NCI-H1105 (cell line): ENCODE results near the gene STEAP2.

Experiments
- DNase-seq: peaks from one replicate; lab custom pipeline; 2025; lab: John Stamatoyannopoulos, UW

STEAP2 gene

GRCh38 chr7:90192876-90193750, 18.4 kb upstream of the STEAP2 start:
- no peak for DNase-seq

GRCh38 chr7:90194911-90195809, 16.4 kb upstream of the STEAP2 start:
- DNase-seq, result no peak

GRCh38 chr7:90201500-90202195, 9.9 kb upstream of the STEAP2 start:
- DNase-seq, result no peak

DNA sequence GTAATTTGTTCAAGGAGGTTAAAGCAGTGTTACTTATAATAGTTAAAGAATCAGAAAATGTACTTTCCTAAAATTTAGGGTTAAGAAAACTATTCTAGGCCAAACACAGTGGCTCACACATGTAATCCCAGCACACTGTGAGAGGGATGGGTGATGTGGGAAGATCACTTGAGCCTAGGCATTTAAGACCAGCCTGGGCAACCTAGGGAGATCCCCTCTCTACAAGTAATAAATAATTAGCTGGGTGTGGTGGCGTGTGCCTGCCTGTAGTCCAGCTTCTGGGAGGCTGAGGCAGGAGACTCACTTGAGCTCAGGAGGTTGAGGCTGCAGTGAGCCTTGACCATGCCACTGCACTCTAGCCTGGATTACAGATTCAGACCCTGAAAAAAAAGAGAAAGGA, 3.6 kb upstream of the STEAP2 start:
- no peak for DNase-seq

- no peak for DNase-seq
Measured at GRCh38 chr7:90209776-90210175, 1.8 kb upstream of the STEAP2 start.

- no peak for DNase-seq
Measured at GRCh38 chr7:90210475-90210874, 1.1 kb upstream of the STEAP2 start.

GRCh38 chr7:90210981-90211380, 559 bp upstream of the STEAP2 start:
- DNase-seq, result no peak

DNA sequence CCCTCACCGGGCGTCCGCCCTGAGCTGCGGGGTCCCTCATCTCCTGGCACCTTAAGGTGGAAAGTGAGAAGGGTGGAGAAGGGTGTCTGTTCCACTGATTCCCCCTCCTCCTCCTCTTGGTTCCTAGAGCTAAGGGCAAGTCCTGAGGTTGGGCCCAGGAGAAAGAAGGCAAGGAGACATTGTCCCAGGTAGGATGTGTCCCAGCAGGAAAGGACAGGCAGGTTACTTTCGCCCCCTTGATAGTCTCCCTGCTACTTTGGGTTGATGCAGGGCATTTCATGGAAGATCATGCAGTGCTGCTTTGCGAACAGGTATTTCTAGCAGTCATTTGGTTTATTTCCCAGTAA, 582 bp downstream of the STEAP2 start:
- no peak for DNase-seq

- DNase-seq, result no peak
Measured at GRCh38 chr7:90213521-90213920, 2.0 kb downstream of the STEAP2 start.

DNA sequence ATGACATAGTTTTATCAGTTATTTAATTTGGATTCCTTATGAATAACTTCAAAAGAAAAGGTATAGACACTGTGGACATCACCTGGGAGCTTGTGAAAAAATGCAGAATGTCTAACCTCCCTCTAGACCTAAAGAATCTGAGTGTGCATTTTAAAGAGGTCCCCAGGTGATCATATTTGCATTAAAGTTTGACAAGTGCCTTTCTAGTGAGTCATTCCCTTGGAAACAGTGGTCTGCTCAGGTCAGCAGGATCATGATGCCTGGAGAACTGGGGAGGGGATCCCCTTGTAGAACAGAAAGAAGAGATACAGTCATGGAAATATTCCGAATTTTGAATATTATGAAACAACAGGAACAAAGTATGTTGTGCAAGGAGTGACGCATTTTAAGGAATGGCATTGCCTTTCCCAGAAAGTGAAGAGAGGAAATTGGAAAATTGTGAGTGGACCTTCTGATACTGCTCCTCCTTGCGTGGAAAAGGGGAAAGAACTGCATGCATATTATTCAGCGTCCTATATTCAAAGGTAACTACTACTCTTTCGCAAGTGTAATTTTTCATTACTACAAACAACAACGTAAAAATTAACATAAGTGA, 4.6 kb downstream of the STEAP2 start:
- no peak for DNase-seq

GRCh38 chr7:90216771-90217170, 5.2 kb downstream of the STEAP2 start:
- no peak for DNase-seq

DNA sequence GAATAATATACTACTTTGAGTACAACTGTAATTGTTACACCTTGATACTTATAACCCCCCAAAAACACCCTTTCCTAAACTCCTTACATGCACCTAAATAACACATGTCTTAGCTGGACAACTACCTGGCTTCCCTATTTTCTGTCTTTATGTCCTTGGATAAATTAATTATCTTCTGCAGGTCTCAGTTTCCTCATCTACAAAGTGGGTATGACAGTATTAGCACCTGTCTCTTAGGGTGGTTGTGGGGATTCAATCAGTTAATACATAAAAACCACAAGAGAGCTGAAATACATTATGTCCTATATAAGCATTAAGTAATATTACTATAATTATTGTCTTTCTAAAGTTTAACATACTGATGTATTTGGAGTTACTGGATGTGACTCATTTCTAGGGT, 10.8 kb downstream of the STEAP2 start:
- no peak for DNase-seq

DNA sequence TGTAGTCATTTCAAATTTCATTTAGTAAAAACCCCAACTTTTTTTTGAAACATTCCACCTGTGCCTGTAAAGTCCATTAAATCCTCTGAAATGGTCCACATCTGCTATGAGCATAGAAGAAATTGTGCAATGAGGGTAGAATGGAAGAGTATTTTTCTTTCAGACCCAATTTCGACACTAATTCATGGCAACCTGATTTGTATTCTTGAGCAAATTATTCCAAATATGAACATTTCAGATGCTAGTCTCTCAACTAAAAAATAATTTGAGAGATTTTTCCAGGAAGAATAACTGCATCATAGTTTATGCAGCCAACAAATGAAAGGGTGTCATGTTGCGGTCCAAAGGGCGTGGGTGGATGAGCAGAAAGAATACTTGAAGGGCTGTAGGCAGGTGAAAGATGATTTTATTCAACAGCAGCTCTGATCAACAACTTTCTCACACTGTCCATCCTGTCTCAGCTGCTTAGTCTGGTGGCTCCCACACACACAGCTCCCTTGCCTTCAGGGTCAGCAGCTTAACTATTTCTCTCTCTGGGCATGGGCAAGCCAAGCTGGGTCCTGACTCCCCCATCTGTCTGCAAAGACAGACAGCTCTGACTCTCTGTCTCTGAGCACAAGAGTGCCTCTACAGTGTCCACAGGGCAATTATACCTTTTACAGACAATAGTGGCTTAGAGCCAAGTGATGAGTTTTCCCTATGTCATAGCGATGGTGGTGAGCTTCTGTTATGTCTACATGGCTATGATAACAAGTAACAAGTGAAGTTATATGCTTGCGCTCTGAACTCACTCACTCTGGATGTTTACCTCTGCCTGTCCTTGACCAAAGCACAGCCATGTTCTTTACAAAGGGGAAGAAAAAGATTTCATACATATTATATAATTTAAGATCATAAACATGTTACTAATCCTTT, 11.5 kb downstream of the STEAP2 start:
- DNase-seq, result no peak

DNA sequence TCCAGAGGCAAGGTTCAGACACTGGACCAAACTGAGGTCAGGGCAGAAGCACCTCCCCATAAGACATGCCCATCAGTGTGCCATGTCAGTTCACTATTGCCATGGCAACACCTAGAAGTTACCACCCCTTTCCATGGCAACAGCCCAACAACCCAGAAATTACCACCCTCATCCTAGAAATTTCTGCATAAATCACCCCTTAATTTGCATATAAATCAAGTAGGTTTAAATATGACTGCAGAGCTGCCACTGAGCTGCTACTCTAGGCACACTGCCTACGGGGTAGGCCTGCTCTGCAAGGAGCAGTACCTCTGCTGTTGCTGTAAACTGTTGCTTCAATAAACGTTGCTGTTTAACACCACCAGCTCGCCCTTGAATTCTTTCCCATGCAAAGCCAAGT, 12.7 kb downstream of the STEAP2 start:
- no peak for DNase-seq

DNA sequence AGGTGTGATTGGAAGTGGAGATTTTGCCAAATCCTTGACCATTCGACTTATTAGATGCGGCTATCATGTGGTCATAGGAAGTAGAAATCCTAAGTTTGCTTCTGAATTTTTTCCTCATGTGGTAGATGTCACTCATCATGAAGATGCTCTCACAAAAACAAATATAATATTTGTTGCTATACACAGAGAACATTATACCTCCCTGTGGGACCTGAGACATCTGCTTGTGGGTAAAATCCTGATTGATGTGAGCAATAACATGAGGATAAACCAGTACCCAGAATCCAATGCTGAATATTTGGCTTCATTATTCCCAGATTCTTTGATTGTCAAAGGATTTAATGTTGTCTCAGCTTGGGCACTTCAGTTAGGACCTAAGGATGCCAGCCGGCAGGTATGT, 13.6 kb downstream of the STEAP2 start:
- no peak for DNase-seq

DNA sequence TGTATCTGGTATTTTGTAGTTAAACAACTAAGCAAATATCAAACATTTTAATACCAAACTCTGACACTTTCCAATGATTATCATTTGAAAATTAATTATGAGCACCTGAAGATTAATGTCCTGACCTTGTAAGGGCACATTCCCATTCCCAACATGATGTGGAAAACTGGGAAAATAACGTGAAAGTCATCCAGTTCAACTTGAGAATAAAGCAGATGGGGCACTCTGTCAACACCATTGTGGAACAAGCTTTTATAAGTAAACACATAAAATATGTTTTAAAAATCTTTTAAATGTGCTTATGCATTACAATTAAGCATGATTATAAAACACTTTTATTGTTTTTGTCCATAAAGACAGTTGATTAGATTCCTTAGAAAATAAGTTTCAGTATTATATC, 14.1 kb downstream of the STEAP2 start:
- no peak for DNase-seq

DNA sequence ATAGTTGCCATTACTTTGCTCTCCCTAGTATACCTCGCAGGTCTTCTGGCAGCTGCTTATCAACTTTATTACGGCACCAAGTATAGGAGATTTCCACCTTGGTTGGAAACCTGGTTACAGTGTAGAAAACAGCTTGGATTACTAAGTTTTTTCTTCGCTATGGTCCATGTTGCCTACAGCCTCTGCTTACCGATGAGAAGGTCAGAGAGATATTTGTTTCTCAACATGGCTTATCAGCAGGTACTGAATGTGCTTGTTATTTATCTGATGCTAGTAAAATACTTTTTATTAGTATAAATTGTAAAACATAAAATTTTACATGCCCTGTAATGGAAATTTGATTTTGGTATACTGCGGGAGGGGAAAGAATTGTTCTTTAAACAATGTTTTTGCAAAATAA, 15.7 kb downstream of the STEAP2 start:
- no peak for DNase-seq

- DNase-seq, result no peak
Measured at GRCh38 chr7:90229682-90230081, 18.1 kb downstream of the STEAP2 start.

DNA sequence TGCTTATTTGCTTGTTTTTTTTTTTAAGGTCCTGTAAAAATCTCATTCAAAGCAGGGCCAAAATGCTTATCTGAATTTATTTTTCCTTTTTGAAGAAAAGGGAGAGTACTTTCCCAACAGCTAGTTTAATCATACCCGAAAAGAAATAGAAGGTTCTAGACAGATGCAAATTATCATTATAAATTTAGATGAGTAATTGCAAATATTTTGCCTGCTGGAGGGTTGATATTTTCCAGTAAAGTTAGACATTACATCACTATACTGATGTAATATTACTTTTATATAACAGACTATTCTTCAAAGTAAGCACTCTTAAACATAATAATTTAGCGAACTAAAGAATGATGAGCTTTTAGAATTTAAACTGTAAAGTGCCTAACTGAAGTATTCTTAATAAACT, 19.3 kb downstream of the STEAP2 start:
- DNase-seq, result no peak

GRCh38 chr7:90231304-90231703, 19.8 kb downstream of the STEAP2 start:
- DNase-seq, result no peak

DNA sequence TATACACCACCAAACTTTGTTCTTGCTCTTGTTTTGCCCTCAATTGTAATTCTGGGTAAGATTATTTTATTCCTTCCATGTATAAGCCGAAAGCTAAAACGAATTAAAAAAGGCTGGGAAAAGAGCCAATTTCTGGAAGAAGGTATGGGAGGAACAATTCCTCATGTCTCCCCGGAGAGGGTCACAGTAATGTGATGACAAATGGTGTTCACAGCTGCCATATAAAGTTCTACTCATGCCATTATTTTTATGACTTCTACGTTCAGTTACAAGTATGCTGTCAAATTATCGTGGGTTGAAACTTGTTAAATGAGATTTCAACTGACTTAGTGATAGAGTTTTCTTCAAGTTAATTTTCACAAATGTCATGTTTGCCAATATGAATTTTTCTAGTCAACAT, 20.9 kb downstream of the STEAP2 start:
- DNase-seq, result no peak
